ENCODE data around the gene CLEC16A. TPM values are rescaled to one million over a fixed set of nuclear protein-coding genes. Genes with fewer than 3 reads are reported as not detected.

The CLEC16A gene
- total RNA-seq, 2 experiments from 2014 or later, result 31.1 to 34.1 TPM

DNA sequence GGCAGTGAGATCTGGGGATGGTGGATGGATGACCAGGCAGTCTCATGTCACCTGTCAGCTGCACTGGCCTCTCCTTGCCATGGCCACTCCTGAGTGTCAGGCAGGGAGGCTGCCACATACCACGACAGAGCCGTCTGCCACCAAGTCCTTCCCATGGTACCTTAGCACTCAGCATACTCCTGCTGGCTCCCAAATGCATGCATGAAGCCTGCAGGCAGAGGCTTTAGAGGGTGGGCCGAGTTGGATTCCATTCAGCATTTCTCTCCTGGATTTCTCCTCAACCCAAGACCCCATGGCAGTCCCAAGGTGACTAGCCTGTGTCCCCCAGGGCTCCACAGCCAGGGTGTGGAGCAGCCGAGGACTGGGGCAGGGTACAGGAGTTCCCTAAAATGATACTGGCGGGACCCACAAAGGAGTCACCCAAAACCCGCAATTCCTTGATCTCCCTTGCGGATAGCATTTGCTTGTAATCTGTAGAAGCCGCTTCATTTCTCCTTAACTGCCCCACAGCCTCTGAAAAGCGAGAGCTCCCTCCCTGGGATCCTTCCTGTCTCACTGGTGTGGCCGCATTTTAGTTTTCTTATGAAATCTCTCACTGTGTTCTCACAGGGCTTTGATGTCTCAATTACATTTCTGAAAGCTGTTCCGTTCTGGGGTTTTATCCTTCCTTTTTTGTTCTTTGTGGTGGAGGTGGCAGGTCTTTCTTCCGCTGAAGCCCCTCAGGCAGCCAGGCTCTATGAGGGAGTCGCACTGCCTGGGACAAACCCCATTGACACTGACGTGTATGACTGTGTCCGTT is 170.2 kb downstream of the CLEC16A start:
- Mint-ChIP-seq H3K4me1 (peaks cover 57% of the 10 kb centered on the region), H3K27ac (peak overlapping the region; percentile 96), H3K9me3 (peaks cover 3% of the 10 kb centered on the region), H3K4me3 (peak overlapping the region; percentile 69), H3K36me3 (peaks cover 58% of the 10 kb centered on the region), H3K27me3 (no peaks in the 10 kb centered on the region)
- DNase-seq, result no peak
- ATAC-seq (ENCODE audit: low read depth), result peak; percentile 89
- POLR2A ChIA-PET, result interaction anchor here (0.8 to 2.7 kb wide), 11 partner anchors 9 to 240 kb away, joined by 3 to 10 read pairs (median 5); partner anchors contain the start of gene SOCS1

DNA sequence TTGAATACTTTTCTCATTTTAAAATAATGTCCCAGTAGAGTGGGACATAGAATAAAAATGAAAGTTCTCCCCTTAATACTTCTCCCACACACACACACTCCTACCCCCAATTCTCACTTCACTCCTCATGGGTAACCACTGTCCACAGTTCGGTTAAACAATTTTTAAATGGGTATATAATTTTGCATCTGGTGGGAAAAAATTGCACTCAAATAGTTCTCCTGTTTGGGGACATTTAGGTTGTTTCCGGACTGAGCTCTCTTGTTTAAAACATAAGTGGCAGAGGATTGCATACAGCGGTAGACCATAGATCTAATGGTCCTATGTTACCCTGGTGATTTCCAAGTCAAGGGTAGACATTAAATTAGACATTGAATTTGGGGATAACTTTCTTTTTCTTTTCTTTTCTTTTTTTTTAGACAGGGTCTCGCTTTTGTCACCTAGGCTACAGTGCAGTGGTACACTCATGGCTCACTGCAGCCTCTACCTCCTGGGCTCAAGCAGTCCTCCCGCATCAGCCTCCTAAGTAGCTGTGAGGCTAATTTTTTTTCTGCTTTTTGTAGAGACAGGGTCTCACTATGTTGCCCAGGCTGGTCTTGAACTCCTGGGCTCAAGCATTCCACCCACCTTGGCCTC is 173.3 kb downstream of the CLEC16A start:
- Mint-ChIP-seq H3K4me3 (no peak overlapping the region), H3K36me3 (peaks cover 55% of the 10 kb centered on the region), H3K27ac (no peak overlapping the region), H3K4me1 (peaks cover 63% of the 10 kb centered on the region), H3K27me3 (no peaks in the 10 kb centered on the region), H3K9me3 (no peaks in the 10 kb centered on the region)
- POLR2A ChIA-PET, result no interaction called here
- ATAC-seq (ENCODE audit: low read depth), result no peak
- no peak for DNase-seq

DNA sequence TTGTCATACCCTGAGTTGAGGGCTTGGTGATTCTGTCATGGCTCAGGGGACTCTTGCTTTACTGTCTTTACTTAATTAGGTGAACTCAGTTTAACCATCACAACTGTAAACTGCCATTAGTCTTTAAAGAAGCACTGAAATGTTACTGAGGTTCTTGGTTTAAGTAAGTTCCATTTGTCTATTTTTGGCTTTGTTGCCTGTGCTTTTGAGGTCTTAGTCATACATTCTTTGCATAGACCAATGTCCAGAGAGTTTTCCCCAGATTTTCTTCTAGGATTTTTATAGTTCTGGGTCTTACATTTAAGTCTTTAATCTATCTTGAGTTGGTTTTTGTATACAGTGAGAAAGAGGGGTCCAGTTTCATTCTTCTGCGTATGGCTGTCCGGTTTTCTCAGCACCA is 174.1 kb downstream of the CLEC16A start:
- peaks cover 57% of the 10 kb centered on the region for H3K36me3 Mint-ChIP-seq
- POLR2A ChIA-PET, result no interaction called here
- H3K27ac Mint-ChIP-seq, result no peak overlapping the region
- DNase-seq (no peak), ATAC-seq (ENCODE audit: low read depth) (no peak)
- peaks cover 55% of the 10 kb centered on the region for H3K4me1 Mint-ChIP-seq
- no peaks in the 10 kb centered on the region for H3K9me3 Mint-ChIP-seq
- no peak overlapping the region for H3K4me3 Mint-ChIP-seq
- H3K27me3 Mint-ChIP-seq, result no peaks in the 10 kb centered on the region

DNA sequence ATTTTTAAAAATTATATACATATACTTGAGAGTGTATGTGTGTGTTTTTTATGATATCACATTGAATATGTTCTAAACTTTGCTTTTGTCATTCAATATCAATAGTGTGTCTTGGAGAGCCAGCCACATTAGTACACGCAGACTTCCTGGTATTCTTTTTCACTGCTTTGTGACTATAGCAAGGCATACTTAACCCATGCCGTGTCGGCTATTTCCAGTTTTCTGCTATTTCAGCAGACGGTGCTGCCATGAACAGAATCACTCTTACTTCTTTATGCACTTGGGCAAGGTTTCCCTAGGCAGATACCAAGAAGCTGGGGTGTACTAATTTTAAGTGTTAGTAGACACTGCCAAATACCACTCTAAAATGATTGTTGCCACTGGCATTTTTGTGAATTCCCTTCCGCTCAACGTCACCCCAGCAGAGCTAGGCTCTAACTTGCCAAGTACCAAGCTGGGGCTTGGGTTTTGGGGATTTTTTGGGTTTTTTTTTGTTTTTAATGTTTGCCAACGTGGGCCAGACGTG is 176.8 kb downstream of the CLEC16A start:
- POLR2A ChIA-PET, result interaction anchor here (1.1 to 1.6 kb wide), 3 partner anchors 131 to 136 kb away, joined by 3 to 4 read pairs (median 3); partner anchors contain the start of gene SOCS1
- H3K36me3 Mint-ChIP-seq, result peaks cover 67% of the 10 kb centered on the region
- H3K9me3 Mint-ChIP-seq, result no peaks in the 10 kb centered on the region
- no peaks in the 10 kb centered on the region for H3K27me3 Mint-ChIP-seq
- H3K27ac Mint-ChIP-seq, result no peak overlapping the region
- no peak for DNase-seq
- no peak for ATAC-seq (ENCODE audit: low read depth)
- H3K4me1 Mint-ChIP-seq, result peaks cover 46% of the 10 kb centered on the region
- no peak overlapping the region for H3K4me3 Mint-ChIP-seq

DNA sequence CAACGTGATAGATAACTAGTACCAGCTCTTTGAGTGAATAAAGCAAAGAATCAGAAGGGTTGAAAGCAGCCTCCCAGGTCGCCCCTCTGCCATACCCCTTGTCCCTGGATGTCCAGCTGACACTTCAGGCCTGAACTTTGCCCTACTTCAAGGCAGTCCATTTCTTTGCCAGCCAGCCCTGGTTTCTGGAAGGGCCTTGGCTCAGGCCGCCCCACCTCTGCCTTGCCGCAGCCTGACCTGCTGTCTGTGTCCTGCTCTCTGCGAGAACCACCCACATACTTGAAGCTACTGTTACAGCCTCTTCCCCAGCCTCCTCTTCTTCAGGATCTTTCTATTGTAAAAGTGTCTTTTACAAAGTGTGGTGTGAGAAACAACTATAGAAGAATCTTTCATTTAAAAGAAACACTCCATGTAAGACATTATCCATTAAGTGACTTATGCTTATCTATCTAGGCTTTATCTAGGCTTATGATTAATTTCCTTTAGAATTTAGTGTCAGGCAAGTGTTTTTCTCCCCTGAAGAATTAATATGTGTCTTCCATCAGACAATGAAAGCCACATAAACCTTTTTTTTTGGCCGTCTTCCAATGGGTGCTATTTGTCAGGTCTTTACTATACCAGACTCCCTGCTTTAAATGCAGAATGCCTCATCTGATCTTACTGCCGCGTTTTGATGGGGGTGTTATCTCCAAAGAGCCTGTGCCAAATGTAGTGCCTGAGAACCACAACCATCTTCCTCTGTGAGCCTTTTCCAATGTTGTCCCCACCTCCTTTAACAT is 177.7 kb downstream of the CLEC16A start:
- Mint-ChIP-seq H3K36me3 (peaks cover 65% of the 10 kb centered on the region), H3K4me3 (no peak overlapping the region), H3K27ac (peak overlapping the region; percentile 8), H3K4me1 (peaks cover 43% of the 10 kb centered on the region), H3K27me3 (no peaks in the 10 kb centered on the region), H3K9me3 (no peaks in the 10 kb centered on the region)
- no peak for DNase-seq
- POLR2A ChIA-PET, result interaction anchor here (1.1 to 1.6 kb wide), 3 partner anchors 130 to 135 kb away, joined by 3 to 4 read pairs (median 3); partner anchors contain the start of gene SOCS1
- ATAC-seq (ENCODE audit: low read depth), result no peak

DNA sequence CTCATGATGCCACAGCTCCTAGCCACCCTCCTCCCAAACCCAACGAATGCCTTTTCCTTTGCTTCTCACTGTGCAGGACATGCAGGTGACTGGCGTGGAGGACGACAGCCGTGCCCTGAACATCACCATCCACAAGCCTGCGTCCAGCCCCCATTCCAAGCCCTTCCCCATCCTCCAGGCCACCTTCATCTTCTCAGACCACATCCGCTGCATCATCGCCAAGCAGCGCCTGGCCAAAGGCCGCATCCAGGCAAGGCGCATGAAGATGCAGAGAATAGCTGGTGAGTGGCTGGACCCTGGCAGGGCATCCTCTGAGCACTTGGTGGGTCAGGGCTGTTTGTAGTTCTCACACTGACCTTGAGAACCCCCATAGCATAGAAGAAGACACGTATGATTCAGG is 179.3 kb downstream of the CLEC16A start:
- ATAC-seq (ENCODE audit: low read depth) (no peak), DNase-seq (no peak)
- no peak overlapping the region for H3K4me3 Mint-ChIP-seq
- peaks cover 59% of the 10 kb centered on the region for H3K36me3 Mint-ChIP-seq
- H3K4me1 Mint-ChIP-seq, result peaks cover 43% of the 10 kb centered on the region
- no peak overlapping the region for H3K27ac Mint-ChIP-seq
- POLR2A ChIA-PET, result interaction anchor here (0.6 to 1.0 kb wide), 3 partner anchors 10 to 130 kb away, joined by 3 read pairs; no protein-coding TSS in a partner anchor
- H3K9me3 Mint-ChIP-seq, result no peaks in the 10 kb centered on the region
- H3K27me3 Mint-ChIP-seq, result no peaks in the 10 kb centered on the region

DNA sequence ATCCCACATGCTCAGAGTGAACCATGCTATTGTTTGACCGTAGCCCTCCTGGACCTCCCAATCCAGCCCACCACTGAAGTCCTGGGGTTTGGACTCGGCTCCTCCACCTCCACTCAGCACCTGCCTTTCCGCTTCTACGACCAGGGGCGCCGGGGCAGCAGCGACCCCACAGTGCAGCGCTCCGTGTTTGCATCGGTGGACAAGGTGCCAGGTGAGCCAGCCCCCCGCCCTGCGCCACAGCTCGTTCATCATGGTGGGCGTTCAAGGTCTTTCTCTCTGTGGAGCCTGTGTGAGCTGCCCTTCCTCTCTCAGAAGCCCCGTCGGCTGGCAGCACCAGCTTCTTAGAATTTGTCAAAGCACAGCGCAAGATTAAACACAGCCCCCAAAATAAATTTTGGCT is 181.6 kb downstream of the CLEC16A start:
- Mint-ChIP-seq H3K36me3 (peaks cover 44% of the 10 kb centered on the region), H3K27me3 (no peaks in the 10 kb centered on the region), H3K4me3 (no peak overlapping the region), H3K27ac (peak overlapping the region; percentile 16), H3K4me1 (peaks cover 54% of the 10 kb centered on the region), H3K9me3 (no peaks in the 10 kb centered on the region)
- DNase-seq, result no peak
- no peak for ATAC-seq (ENCODE audit: low read depth)
- POLR2A ChIA-PET, result interaction anchor here (1.0 kb wide), 1 partner anchor 9 kb away, joined by 4 read pairs; no protein-coding TSS in a partner anchor

DNA sequence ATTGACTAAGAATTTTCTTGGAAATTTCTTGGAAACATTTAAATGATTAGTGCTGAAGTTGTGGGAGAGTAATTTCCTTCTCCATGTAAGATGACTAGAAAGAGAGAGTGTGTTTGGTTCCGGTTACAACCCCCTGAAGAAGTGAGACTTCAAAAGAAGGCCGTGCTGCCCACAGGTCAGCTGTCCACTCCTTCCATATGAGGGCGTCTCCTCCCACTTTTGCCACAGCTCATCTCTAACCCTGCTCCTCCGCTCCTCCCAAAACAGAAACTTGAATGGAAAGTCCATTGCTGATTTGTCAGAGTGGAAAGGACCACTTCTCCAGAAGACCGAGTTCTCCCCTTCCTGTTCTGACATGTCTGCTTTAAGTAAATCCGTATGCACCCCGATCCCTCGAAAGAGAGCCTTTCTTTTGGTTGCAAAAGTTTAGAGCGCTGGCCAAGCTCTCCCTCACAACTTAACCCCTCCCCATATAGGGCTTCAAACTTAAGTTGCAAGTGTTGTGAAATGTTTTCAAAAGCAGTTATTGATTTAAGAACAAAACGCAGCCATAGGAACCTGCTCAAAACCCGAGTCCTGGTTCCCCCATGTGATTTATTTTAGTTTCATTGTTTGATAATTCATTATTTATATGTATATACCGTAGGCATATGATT is 182.2 kb downstream of the CLEC16A start:
- Mint-ChIP-seq H3K36me3 (peaks cover 43% of the 10 kb centered on the region), H3K4me1 (peaks cover 57% of the 10 kb centered on the region), H3K27me3 (no peaks in the 10 kb centered on the region), H3K27ac (peak overlapping the region; percentile 43), H3K4me3 (no peak overlapping the region), H3K9me3 (no peaks in the 10 kb centered on the region)
- POLR2A ChIA-PET, result no interaction called here
- ATAC-seq (ENCODE audit: low read depth) (no peak), DNase-seq (no peak)

DNA sequence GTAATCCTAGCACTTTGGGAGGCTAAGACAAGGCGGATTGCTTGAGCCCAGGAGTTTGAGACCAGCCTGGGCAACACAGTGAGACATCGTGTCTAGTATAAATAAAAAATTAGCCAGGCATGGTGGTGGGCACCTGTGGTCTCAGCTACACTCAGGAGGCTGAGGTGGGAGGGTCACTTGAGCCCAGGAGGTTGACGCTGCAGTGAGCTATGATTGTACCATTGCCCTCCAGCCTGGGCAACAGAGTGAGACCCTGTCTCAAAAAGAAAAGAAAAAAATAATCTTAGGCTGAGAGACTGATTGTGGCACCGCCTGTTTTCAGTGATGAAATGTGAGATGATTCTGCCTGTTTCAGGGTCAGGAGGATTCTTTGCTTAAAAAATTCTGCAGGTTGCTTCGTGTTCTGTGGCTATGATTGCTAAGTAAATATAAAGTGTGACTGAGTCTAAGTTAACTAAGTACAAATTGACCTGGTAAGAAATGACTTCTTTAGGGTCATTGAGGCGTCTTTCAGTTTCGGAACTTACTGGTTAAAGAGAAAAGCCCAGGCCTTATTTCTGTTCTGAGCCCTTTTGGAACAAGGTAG is 183.3 kb downstream of the CLEC16A start:
- peak overlapping the region; percentile 87 for H3K27ac Mint-ChIP-seq
- H3K36me3 Mint-ChIP-seq, result peaks cover 45% of the 10 kb centered on the region
- H3K4me1 Mint-ChIP-seq, result peaks cover 59% of the 10 kb centered on the region

DNA sequence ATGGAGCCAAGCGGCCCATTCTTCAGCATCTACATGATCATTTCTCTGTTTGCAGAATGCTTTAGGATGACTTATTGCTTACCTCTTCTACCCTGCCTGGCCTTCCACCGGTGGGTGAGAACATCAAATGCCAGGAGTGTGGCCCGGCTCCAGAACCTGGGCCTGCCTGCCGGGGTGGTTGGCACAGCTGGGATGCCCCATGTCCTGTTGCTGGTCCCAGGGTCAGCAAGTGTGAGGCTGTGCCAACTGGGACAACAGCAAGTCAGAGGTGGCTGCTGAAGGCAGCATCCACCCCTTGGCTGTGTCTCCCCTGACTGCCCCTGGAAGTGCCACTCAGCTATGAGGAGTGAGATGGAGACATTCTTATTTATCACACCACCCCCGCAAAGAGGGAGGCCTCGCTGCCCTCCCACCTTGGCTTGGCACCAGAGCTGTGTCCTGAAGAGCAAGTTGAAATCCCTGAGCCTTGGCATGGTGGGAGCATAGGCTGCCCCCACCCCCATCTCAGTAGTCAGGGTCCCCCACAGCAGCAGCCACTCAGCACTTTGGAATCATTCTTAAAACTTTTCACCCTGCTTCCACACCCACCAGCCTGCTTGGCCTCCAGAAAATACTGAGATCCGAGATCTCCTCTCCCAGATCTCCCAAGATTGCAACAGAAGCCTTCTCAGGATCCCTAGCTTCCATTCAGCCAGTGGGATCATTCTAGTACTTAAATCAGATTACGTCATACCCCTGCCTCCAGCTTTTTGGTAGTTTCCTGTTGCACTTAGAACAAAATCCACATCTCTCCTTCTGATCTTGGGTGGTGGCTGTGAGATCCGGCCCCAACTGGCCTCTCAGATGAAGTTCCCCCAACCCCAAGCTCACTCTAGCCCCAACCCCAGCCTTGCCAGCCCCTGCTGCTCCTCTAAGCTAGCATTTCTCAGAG is 184.1 kb downstream of the CLEC16A start:
- peak overlapping the region; percentile 87 for H3K27ac Mint-ChIP-seq
- H3K36me3 Mint-ChIP-seq, result peaks cover 48% of the 10 kb centered on the region
- no peaks in the 10 kb centered on the region for H3K9me3 Mint-ChIP-seq
- ATAC-seq (ENCODE audit: low read depth) (peak; percentile 89), DNase-seq (no peak)
- H3K4me1 Mint-ChIP-seq, result peaks cover 63% of the 10 kb centered on the region
- POLR2A ChIA-PET, result interaction anchor here (0.7 to 2.2 kb wide), 14 partner anchors 8 to 127 kb away, joined by 3 to 9 read pairs (median 4); partner anchors contain the start of gene SOCS1
- H3K27me3 Mint-ChIP-seq, result no peaks in the 10 kb centered on the region
- peak overlapping the region; percentile 41 for H3K4me3 Mint-ChIP-seq

More for the DNA sequence above, 183.3 kb downstream of the CLEC16A start:
- ATAC-seq (ENCODE audit: low read depth) (no peak), DNase-seq (no peak)
- Mint-ChIP-seq H3K9me3 (no peaks in the 10 kb centered on the region), H3K27me3 (no peaks in the 10 kb centered on the region), H3K4me3 (no peak overlapping the region)
- POLR2A ChIA-PET, result interaction anchor here (1.5 to 1.8 kb wide), 3 partner anchors 13 to 128 kb away, joined by 5 to 9 read pairs (median 9); partner anchors contain the start of gene SOCS1

DNA sequence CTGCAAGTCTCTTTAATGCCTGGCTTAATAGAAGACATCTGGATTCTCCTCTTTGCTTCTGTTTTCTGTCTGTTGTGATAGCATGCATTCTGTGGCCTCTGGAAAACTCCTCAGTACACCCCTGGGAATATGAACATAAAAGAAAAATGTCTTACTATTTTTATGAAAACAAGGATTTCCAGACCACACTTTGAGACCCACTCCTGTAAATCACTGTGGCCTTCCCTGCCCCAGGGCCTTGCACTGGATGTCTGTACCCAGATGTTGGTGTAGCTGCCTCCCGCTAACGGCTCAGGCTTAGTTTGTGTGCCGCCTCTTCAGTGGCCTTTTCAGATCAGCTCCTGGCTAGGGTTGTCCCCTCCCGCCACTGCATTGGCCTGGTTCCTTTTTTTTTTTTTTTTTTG is 185.0 kb downstream of the CLEC16A start:
- Mint-ChIP-seq H3K36me3 (peaks cover 45% of the 10 kb centered on the region), H3K27ac (peak overlapping the region; percentile 81), H3K9me3 (no peaks in the 10 kb centered on the region), H3K27me3 (no peaks in the 10 kb centered on the region), H3K4me3 (peak overlapping the region; percentile 11), H3K4me1 (peaks cover 63% of the 10 kb centered on the region)
- POLR2A ChIA-PET, result interaction anchor here (0.6 to 2.2 kb wide), 15 partner anchors 9 to 126 kb away, joined by 3 to 9 read pairs (median 4); partner anchors contain the start of gene SOCS1
- DNase-seq (no peak), ATAC-seq (ENCODE audit: low read depth) (no peak)
